Type B pancreatic cell (in vitro differentiated cells): ENCODE measurements around the gene CNTN4. TPM values are rescaled to one million over a fixed set of nuclear protein-coding genes. Genes with fewer than 3 reads are reported as not detected.

ENCODE experiments used
- DNase-seq: peaks from one replicate; pipeline ENCODE4 v3.0.0; 2021; ENCODE audit warnings: mixed read lengths; ENCODE audit not compliant: unreplicated experiment; ENCODE audit errors: extremely low spot score
- H3K27ac Mint-ChIP-seq: 2 replicates; pipeline ENCODE4 v1.8.0; 2021; ENCODE audit warnings: mild to moderate bottlenecking, mixed read lengths
- H3K27me3 Mint-ChIP-seq: 2 replicates; pipeline ENCODE4 v1.8.0; 2021; ENCODE audit warnings: mixed read lengths
- H3K36me3 Mint-ChIP-seq: 2 replicates; pipeline ENCODE4 v1.8.0; 2021; ENCODE audit warnings: mixed read lengths
- H3K4me1 Mint-ChIP-seq: one replicate; pipeline ENCODE4 v1.8.0; 2021; ENCODE audit warnings: mixed read lengths; ENCODE audit not compliant: unreplicated experiment
- H3K4me3 Mint-ChIP-seq: 2 replicates; pipeline ENCODE4 v1.8.0; 2021; ENCODE audit warnings: mild to moderate bottlenecking, mixed read lengths
- H3K9me3 Mint-ChIP-seq: 2 replicates; pipeline ENCODE4 v1.8.0; 2021; ENCODE audit warnings: mixed read lengths
- total RNA-seq: library from RNA; stranded (reverse); gene quantifications from 2 replicates; pipeline ENCODE4 v1.2.1, GENCODE V29; 2021; ENCODE audit warnings: low replicate concordance
- TF ChIP-seq, protein P1 (sequence below): fragments of 200-600 bp; sonication (generic); conservative IDR thresholded peaks from 2 replicates; pipeline ENCODE4 v1.5.0; 2021; ENCODE audit warnings: antibody characterized with exemption, mild to moderate bottlenecking

Gene CNTN4
- total RNA-seq, 1 donor from 2014 or later: 29.7 TPM

DNA sequence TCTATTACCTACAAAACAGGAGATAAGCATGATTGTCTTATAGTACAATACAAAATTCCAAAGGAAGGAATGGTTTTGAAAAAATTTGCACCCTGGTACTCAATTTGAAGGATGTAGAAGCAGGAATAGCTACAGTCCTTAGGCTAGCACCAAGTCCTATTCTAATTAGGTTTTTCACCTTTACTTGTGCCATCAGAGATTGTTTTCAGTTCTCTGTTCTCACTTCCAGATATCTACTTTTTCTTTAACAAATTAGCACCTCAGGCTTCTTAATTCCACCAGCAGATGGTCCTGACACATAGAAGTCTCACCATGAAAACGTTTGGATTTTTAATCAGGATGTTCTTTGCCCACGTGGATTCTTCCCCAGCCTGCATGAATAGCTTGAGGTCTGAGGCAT lies 967.7 kb downstream of the CNTN4 start:
- TF ChIP-seq, protein P1, sequence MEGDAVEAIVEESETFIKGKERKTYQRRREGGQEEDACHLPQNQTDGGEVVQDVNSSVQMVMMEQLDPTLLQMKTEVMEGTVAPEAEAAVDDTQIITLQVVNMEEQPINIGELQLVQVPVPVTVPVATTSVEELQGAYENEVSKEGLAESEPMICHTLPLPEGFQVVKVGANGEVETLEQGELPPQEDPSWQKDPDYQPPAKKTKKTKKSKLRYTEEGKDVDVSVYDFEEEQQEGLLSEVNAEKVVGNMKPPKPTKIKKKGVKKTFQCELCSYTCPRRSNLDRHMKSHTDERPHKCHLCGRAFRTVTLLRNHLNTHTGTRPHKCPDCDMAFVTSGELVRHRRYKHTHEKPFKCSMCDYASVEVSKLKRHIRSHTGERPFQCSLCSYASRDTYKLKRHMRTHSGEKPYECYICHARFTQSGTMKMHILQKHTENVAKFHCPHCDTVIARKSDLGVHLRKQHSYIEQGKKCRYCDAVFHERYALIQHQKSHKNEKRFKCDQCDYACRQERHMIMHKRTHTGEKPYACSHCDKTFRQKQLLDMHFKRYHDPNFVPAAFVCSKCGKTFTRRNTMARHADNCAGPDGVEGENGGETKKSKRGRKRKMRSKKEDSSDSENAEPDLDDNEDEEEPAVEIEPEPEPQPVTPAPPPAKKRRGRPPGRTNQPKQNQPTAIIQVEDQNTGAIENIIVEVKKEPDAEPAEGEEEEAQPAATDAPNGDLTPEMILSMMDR: no peak
- no peaks in the 10 kb centered on the region for H3K36me3 Mint-ChIP-seq
- H3K4me1 Mint-ChIP-seq: no peaks in the 10 kb centered on the region
- no peak overlapping the region for H3K27ac Mint-ChIP-seq
- no peaks in the 10 kb centered on the region for H3K9me3 Mint-ChIP-seq
- no peak overlapping the region for H3K4me3 Mint-ChIP-seq
- H3K27me3 Mint-ChIP-seq: peaks cover 3% of the 10 kb centered on the region
- DNase-seq: no peak

DNA sequence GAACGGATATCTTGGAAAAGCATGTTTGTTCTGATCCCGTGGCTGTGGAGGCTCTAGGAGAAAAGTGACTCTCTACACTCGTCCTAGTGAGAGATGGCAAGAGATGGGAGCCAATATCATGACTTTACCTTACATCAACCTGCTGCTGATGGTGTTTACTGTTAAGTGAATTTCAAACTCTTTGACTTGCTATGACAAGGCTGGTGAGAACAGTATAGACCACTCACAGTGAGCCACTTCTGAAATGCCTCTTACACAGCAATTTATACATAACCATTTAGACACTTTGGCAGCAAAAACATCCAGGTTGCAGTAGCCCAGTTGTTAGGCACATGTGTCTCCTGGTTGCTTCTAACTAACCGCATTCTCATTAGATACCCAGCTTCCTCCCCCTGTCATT lies 968.2 kb downstream of the CNTN4 start:
- H3K4me3 Mint-ChIP-seq: no peak overlapping the region
- H3K9me3 Mint-ChIP-seq: no peaks in the 10 kb centered on the region
- no peak for DNase-seq
- no peaks in the 10 kb centered on the region for H3K4me1 Mint-ChIP-seq
- H3K36me3 Mint-ChIP-seq: no peaks in the 10 kb centered on the region
- H3K27me3 Mint-ChIP-seq: peaks cover 3% of the 10 kb centered on the region
- no peak overlapping the region for H3K27ac Mint-ChIP-seq
- TF ChIP-seq, protein P1: no peak

DNA sequence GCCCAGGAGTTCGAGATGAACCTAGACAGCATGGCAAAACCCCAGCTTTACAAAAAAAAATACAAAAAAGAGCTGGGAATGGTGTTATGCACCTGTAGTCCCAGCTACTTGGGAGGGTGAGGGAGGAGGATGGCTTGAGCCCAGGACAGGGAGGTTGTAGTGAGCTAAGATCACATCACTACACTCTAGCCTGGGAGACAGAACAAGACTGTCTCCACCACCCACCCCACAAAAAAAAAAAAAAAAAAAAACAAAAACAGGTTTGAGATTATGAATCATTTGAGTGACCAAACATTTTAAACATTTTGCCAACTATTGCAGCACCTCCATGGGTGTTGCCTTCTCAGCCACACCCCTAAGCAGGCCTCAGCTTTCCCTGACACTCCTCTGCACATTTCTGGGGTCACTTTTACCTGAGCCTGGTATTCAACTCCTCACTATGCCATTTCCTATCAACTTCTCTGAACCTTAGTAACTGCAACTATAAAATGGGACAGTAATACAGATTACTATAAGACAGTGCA lies 969.8 kb downstream of the CNTN4 start:
- Mint-ChIP-seq H3K4me3 (no peak overlapping the region), H3K9me3 (no peaks in the 10 kb centered on the region), H3K27me3 (no peaks in the 10 kb centered on the region), H3K27ac (peak overlapping the region; percentile 45), H3K4me1 (no peaks in the 10 kb centered on the region), H3K36me3 (no peaks in the 10 kb centered on the region)
- TF ChIP-seq, protein P1: no peak
- no peak for DNase-seq

DNA sequence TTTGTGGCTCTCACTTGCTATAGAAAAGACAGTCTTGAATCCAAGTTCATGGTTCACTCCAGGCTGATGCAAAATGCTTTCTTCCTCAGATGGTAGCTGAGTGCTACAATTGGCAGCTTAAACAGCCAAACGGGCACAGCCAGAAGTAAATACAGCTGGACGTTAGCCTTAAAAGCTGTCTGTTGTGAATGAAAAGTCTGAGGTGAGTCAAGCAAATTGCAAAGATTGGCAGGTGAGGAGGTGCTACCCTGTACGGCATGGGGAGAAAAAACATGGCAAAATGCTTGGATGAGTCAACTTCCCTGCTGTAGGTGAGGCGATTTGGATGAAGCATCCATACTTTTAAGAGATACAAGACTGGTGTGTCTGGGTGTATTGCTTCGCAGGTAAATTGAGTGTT lies 971.1 kb downstream of the CNTN4 start:
- H3K4me3 Mint-ChIP-seq: no peak overlapping the region
- H3K4me1 Mint-ChIP-seq: no peaks in the 10 kb centered on the region
- H3K27me3 Mint-ChIP-seq: no peaks in the 10 kb centered on the region
- TF ChIP-seq, protein P1: no peak
- DNase-seq: no peak
- no peak overlapping the region for H3K27ac Mint-ChIP-seq
- H3K9me3 Mint-ChIP-seq: no peaks in the 10 kb centered on the region
- no peaks in the 10 kb centered on the region for H3K36me3 Mint-ChIP-seq

DNA sequence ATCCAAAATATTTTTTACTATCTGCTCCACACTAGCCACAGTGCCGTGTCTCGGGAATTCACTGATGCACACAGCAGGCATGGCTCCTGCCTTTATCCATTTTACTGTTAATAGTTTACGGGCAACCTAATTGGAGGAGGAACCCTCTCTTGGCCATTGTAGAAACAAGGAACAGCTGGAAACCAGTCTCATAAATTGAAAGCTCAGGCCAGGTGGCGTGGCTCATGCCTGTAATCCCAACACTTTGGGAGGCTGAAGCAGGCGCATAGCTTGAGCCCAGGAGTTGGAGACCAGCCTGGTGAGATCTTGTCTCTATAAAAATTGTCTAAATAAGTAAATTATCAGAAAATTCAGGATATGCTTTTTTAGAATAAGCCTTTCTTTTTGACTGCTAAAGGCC lies 972.5 kb downstream of the CNTN4 start:
- TF ChIP-seq, protein P1: no peak
- H3K4me1 Mint-ChIP-seq: no peaks in the 10 kb centered on the region
- no peak overlapping the region for H3K4me3 Mint-ChIP-seq
- H3K36me3 Mint-ChIP-seq: no peaks in the 10 kb centered on the region
- no peak for DNase-seq
- no peak overlapping the region for H3K27ac Mint-ChIP-seq
- no peaks in the 10 kb centered on the region for H3K27me3 Mint-ChIP-seq
- no peaks in the 10 kb centered on the region for H3K9me3 Mint-ChIP-seq
